HEK293 (cell line): Measurements from ENCODE around the gene CCAR1.

Experiments used
- HOXC10 ChIP-seq: sonication (generic); formaldehyde crosslinking; IDR thresholded peaks from 2 replicates; pipeline ENCODE4 v1.8.1; 2023; ENCODE audit warnings: mild to moderate bottlenecking, missing genetic modification reagents
- IKZF3 ChIP-seq: fragments of 450-650 bp; IDR thresholded peaks from 2 replicates; pipeline ENCODE4 v1.5.0; 2018; ENCODE audit warnings: missing biosample characterization, mild to moderate bottlenecking, missing genetic modification characterization, moderate library complexity
- PBX3 ChIP-seq: sonication (generic); formaldehyde crosslinking; IDR thresholded peaks from 2 replicates; pipeline ENCODE4 v1.8.1; 2022; ENCODE audit warnings: mild to moderate bottlenecking, moderate library complexity, missing genetic modification reagents
- PRDM1 ChIP-seq: fragments of 450-650 bp; formaldehyde crosslinking; IDR thresholded peaks from 2 replicates; pipeline ENCODE4; 2016; ENCODE audit warnings: missing biosample characterization, missing genetic modification characterization
- TCF7L2 ChIP-seq: IDR thresholded peaks from 2 replicates; pipeline ENCODE4 v1.6.1; 2011; ENCODE audit warnings: low read depth, mild to moderate bottlenecking, inconsistent platforms, low read length, moderate library complexity, borderline replicate concordance
- YY1 ChIP-seq: fragments of 450-650 bp; formaldehyde crosslinking; IDR thresholded peaks from 2 replicates; pipeline ENCODE4 v1.5.1; 2018; ENCODE audit warnings: missing biosample characterization, missing genetic modification characterization
- ZBTB17 ChIP-seq: fragments of 450-650 bp; formaldehyde crosslinking; IDR thresholded peaks from 2 replicates; pipeline ENCODE4 v1.5.1; 2016; ENCODE audit warnings: missing biosample characterization, missing genetic modification characterization
- ZBTB20 ChIP-seq: fragments of 450-650 bp; formaldehyde crosslinking; IDR thresholded peaks from 2 replicates; pipeline ENCODE4 v1.5.1; 2016; ENCODE audit warnings: missing biosample characterization, missing genetic modification characterization
- ZBTB21 ChIP-seq: fragments of 450-650 bp; formaldehyde crosslinking; IDR thresholded peaks from 2 replicates; pipeline ENCODE4 v1.5.1; 2017; ENCODE audit warnings: missing biosample characterization, missing genetic modification characterization
- ZFP3 ChIP-seq: fragments of 450-650 bp; formaldehyde crosslinking; IDR thresholded peaks from 2 replicates; pipeline ENCODE4 v1.5.1; 2016; ENCODE audit warnings: low read depth, missing biosample characterization, missing genetic modification characterization
- ZNF112 ChIP-seq: fragments of 450-650 bp; formaldehyde crosslinking; IDR thresholded peaks from 2 replicates; pipeline ENCODE4 v1.5.0; 2017; ENCODE audit warnings: missing biosample characterization, missing genetic modification characterization
- ZNF157 ChIP-seq: fragments of 450-650 bp; formaldehyde crosslinking; IDR thresholded peaks from 2 replicates; pipeline ENCODE4 v1.5.1; 2016; ENCODE audit warnings: missing biosample characterization, missing genetic modification characterization
- ZNF174 ChIP-seq: fragments of 450-650 bp; formaldehyde crosslinking; IDR thresholded peaks from 2 replicates; pipeline ENCODE4 v1.5.0; 2017; ENCODE audit warnings: missing biosample characterization, mild to moderate bottlenecking, missing genetic modification characterization
- ZNF248 ChIP-seq: fragments of 450-650 bp; formaldehyde crosslinking; IDR thresholded peaks from 2 replicates; pipeline ENCODE4 v1.5.1; 2017; ENCODE audit warnings: missing biosample characterization, missing genetic modification characterization
- ZNF280D ChIP-seq: fragments of 450-650 bp; formaldehyde crosslinking; IDR thresholded peaks from 2 replicates; pipeline ENCODE4 v1.5.1; 2016; ENCODE audit warnings: missing biosample characterization, missing genetic modification characterization
- ZNF302 ChIP-seq: fragments of 450-650 bp; formaldehyde crosslinking; IDR thresholded peaks from 2 replicates; pipeline ENCODE4 v1.5.1; 2016; ENCODE audit warnings: missing biosample characterization, missing genetic modification characterization, low read depth
- ZNF394 ChIP-seq: fragments of 450-650 bp; formaldehyde crosslinking; IDR thresholded peaks from 2 replicates; pipeline ENCODE4 v1.5.1; 2016; ENCODE audit warnings: missing biosample characterization, missing genetic modification characterization, mild to moderate bottlenecking, moderate library complexity, borderline replicate concordance
- ZNF416 ChIP-seq: fragments of 450-650 bp; formaldehyde crosslinking; IDR thresholded peaks from 2 replicates; pipeline ENCODE4 v1.5.1; 2016; ENCODE audit warnings: missing biosample characterization, missing genetic modification characterization
- ZNF449 ChIP-seq: fragments of 450-650 bp; formaldehyde crosslinking; IDR thresholded peaks from 2 replicates; pipeline ENCODE4 v1.5.1; 2017; ENCODE audit warnings: missing biosample characterization, mild to moderate bottlenecking, missing genetic modification characterization, moderate library complexity
- ZNF48 ChIP-seq: fragments of 450-650 bp; formaldehyde crosslinking; IDR thresholded peaks from 2 replicates; pipeline ENCODE4 v1.5.1; 2016; ENCODE audit warnings: missing biosample characterization, missing genetic modification characterization
- ZNF544 ChIP-seq: fragments of 450-650 bp; formaldehyde crosslinking; IDR thresholded peaks from 2 replicates; pipeline ENCODE4 v1.5.0; 2017; ENCODE audit warnings: missing biosample characterization, missing genetic modification characterization
- ZNF558 ChIP-seq: fragments of 450-650 bp; formaldehyde crosslinking; IDR thresholded peaks from 2 replicates; pipeline ENCODE4 v1.5.1; 2016; ENCODE audit warnings: missing biosample characterization, missing genetic modification characterization
- ZNF610 ChIP-seq: fragments of 450-650 bp; formaldehyde crosslinking; IDR thresholded peaks from 2 replicates; pipeline ENCODE4 v1.5.1; 2016; ENCODE audit warnings: missing biosample characterization, missing genetic modification characterization, borderline replicate concordance
- ZNF76 ChIP-seq: fragments of 450-650 bp; formaldehyde crosslinking; IDR thresholded peaks from 2 replicates; pipeline ENCODE4; 2016; ENCODE audit warnings: low read depth, missing biosample characterization, missing genetic modification characterization, borderline replicate concordance
- ZNF791 ChIP-seq: fragments of 450-650 bp; formaldehyde crosslinking; IDR thresholded peaks from 2 replicates; pipeline ENCODE4 v1.5.1; 2016; ENCODE audit warnings: missing biosample characterization, missing genetic modification characterization
- TF ChIP-seq, protein P1 (sequence below): fragments of 450-650 bp; formaldehyde crosslinking; IDR thresholded peaks from 2 replicates; pipeline ENCODE4 v1.5.1; 2016; ENCODE audit warnings: missing biosample characterization, missing genetic modification characterization
- TF ChIP-seq, protein P2 (sequence below): fragments of 450-650 bp; formaldehyde crosslinking; IDR thresholded peaks from 2 replicates; pipeline ENCODE4 v1.5.1; 2016; ENCODE audit warnings: missing biosample characterization, missing genetic modification characterization
- TF ChIP-seq, protein P3 (sequence below): fragments of 450-650 bp; formaldehyde crosslinking; IDR thresholded peaks from 2 replicates; pipeline ENCODE4 v1.5.1; 2016; ENCODE audit warnings: missing biosample characterization, missing genetic modification characterization
- TF ChIP-seq, protein P4 (sequence below): fragments of 450-650 bp; formaldehyde crosslinking; IDR thresholded peaks from 2 replicates; pipeline ENCODE4 v1.5.1; 2016; ENCODE audit warnings: missing biosample characterization, missing genetic modification characterization

The CCAR1 gene

DNA sequence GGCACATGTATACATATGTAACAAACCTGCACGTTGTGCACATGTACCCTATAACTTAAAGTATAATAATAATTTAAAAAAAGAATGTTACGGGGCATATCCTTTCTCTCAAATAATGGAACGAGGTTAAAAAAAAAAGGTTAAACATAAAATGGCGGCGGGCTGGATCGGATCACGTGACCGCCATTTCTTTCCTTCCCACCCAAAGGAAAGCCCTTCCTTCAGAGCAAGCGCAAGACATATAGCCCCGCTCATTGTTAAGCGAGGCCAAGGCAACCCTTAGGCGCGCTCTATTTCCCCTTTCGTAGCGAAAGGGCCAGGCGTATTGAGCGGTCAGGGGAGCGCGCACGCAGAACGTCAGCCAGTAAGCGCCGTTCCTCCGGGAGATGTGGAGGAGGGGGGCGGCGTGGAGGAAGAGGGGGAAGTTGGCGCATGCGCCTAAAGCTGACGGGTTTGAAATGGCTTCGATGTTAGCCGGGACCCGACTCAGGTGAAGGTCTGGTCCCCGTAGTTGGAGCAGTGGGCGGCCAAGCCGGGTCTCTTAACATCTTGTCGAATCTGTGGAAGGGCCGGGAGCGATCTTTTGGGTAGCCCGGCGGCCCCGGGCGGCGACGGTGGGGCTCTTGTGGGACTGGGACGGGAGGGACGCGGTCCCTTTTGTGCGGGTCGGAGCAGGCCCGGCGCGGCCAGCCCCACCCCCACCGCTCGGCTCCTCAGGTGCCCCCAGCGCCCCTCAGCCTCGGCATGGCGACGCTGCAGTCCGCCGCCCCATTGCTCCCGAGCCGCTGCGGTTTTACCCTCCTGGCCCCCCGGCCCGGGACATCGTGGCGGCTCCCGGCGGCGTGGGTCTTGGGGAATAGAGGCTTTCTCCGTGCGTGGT, at the start of gene CCAR1 (continued):
- TF ChIP-seq ZNF610 (tag by site-specific recombination): peak; percentile 97
- no peak for TF ChIP-seq ZNF112 (tag by site-specific recombination)
- TF ChIP-seq ZBTB20 (tag by site-specific recombination): peak; percentile 70
- TF ChIP-seq ZNF48 (tag by site-specific recombination): no peak
- peak; percentile 91 for TF ChIP-seq PRDM1
- no peak for TF ChIP-seq ZNF280D
- TF ChIP-seq PBX3 (CRISPR knock-in tag): peak; percentile 24; the same call in 1 of the 2 replicates
- no peak for TF ChIP-seq ZNF302 (tag by site-specific recombination)
- peak; percentile 67; the same call in 1 of the 2 replicates for TF ChIP-seq ZNF76 (tag by site-specific recombination)
- TF ChIP-seq ZNF174 (tag by site-specific recombination): no peak
- TF ChIP-seq HOXC10: 0 out of 2 replicates have a peak, but pooled peaks have one; percentile 52
- TF ChIP-seq ZNF558 (tag by site-specific recombination): peak; percentile 15; the same call in 1 of the 2 replicates
- TF ChIP-seq, protein P1, sequence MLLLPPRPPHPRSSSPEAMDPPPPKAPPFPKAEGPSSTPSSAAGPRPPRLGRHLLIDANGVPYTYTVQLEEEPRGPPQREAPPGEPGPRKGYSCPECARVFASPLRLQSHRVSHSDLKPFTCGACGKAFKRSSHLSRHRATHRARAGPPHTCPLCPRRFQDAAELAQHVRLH (tag by site-specific recombination): no peak
- TF ChIP-seq, protein P2, sequence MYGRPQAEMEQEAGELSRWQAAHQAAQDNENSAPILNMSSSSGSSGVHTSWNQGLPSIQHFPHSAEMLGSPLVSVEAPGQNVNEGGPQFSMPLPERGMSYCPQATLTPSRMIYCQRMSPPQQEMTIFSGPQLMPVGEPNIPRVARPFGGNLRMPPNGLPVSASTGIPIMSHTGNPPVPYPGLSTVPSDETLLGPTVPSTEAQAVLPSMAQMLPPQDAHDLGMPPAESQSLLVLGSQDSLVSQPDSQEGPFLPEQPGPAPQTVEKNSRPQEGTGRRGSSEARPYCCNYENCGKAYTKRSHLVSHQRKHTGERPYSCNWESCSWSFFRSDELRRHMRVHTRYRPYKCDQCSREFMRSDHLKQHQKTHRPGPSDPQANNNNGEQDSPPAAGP (tag by site-specific recombination): 0 out of 2 replicates have a peak, but pooled peaks have one; percentile 32
- TF ChIP-seq, protein P3, sequence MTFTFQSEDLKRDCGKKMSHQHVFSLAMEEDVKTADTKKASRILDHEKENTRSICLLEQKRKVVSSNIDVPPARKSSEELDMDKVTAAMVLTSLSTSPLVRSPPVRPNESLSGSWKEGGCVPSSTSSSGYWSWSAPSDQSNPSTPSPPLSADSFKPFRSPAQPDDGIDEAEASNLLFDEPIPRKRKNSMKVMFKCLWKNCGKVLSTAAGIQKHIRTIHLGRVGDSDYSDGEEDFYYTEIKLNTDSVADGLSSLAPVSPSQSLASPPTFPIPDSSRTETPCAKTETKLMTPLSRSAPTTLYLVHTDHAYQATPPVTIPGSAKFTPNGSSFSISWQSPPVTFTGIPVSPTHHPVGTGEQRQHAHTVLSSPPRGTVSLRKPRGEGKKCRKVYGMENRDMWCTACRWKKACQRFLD (tag by site-specific recombination): no peak
- TF ChIP-seq ZFP3 (tag by site-specific recombination): no peak
- peak; percentile 19; the same call in 1 of the 2 replicates for TF ChIP-seq ZNF449 (tag by site-specific recombination)
- no peak for TF ChIP-seq ZNF248 (tag by site-specific recombination)
- TF ChIP-seq ZNF157 (tag by site-specific recombination): no peak
- peak; percentile 40; the same call in 1 of the 2 replicates for TF ChIP-seq ZNF394 (tag by site-specific recombination)
- peak; percentile 77 for TF ChIP-seq ZBTB17 (tag by site-specific recombination)
- no peak for TF ChIP-seq ZNF791 (tag by site-specific recombination)
- TF ChIP-seq ZBTB21 (tag by site-specific recombination): peak; percentile 65; the same call in 1 of the 2 replicates
- TF ChIP-seq IKZF3 (tag by site-specific recombination): peak; percentile 49; the same call in 1 of the 2 replicates
- peak; percentile 81 for TF ChIP-seq YY1 (tag by site-specific recombination)
- no peak for TF ChIP-seq ZNF416 (tag by site-specific recombination)
- 0 out of 2 replicates have a peak, but pooled peaks have one; percentile 21 for TF ChIP-seq TCF7L2
- no peak for TF ChIP-seq ZNF544 (tag by site-specific recombination)
- TF ChIP-seq, protein P4, sequence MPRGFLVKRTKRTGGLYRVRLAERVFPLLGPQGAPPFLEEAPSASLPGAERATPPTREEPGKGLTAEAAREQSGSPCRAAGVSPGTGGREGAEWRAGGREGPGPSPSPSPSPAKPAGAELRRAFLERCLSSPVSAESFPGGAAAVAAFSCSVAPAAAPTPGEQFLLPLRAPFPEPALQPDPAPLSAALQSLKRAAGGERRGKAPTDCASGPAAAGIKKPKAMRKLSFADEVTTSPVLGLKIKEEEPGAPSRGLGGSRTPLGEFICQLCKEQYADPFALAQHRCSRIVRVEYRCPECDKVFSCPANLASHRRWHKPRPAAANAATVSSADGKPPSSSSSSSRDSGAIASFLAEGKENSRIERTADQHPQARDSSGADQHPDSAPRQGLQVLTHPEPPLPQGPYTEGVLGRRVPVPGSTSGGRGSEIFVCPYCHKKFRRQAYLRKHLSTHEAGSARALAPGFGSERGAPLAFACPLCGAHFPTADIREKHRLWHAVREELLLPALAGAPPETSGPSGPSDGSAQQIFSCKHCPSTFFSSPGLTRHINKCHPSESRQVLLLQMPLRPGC (tag by site-specific recombination): no peak
